ENCODE results near the gene TTC33. TPM values are rescaled to one million over a fixed set of nuclear protein-coding genes. Genes with fewer than 3 reads are reported as not detected.

TTC33 gene
- total and polyA plus RNA-seq, 2 of the 4 experiments (the other 2 are of a cell fraction) = 3.1 to 8.1 TPM

DNA sequence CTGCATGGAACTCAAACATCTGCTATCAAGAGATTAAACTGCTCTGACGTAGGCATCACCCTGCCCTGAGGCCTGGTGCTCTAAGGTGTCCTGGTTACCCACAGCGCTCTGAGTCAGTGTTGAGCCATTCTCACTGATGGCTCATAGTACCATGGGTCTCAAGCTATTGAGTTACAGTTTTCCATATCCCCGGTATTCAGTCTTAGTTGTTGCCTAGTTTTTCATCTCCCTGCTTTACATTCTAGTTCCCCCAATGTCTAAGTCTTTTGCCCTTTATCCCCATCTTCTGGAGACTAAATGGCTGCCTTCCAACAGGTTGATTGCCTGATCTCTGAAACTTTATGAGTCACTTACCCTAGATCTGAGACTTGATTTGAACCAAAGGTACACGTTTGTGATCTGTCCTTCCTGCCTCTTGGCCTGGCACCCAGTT is 237.3 kb downstream of the TTC33 start:
- Histone ChIP-seq H3K4ac (ENCODE audit: low read depth, low read length) (no peak overlapping the region), H4K8ac (ENCODE audit: low read depth in 2 of 2, low read length in 2 of 2) (no peak overlapping the region), H3K9ac (ENCODE audit: low read depth, low read length) (no peak overlapping the region), H2BK20ac (ENCODE audit: low read depth, low read length) (peak overlapping the region; percentile 31; the same call in 1 of the 2 replicates), H3K27ac (ENCODE audit: insufficient read depth, low read length) (no peak overlapping the region), H3K18ac (ENCODE audit: low read depth, low read length) (no peak overlapping the region), H3K79me1 (ENCODE audit: low read depth in 1 of 2, low read length in 2 of 2) (no peaks in the 10 kb centered on the region), H2BK120ac (ENCODE audit: low read depth, low read length) (no peak overlapping the region), H2AFZ (replicated peaks; ENCODE audit: low read length, poor library complexity) (no peak overlapping the region), H3K56ac (ENCODE audit: extremely low read depth, insufficient read depth, low read length) (no peak overlapping the region), H3K4me3 (ENCODE audit: insufficient read depth, low read depth, low read length) (no peak overlapping the region), H2AK5ac (ENCODE audit: low read depth, low read length) (peak overlapping the region; percentile 35; the same call in 1 of the 2 replicates), H3K14ac (replicated peaks; ENCODE audit: low read depth, low read length) (0 out of 2 replicates have a peak overlapping the region, but pooled peaks have one; percentile 7), H4K91ac (ENCODE audit: insufficient read depth, low read depth, low read length) (no peak overlapping the region), H3K23ac (ENCODE audit: low read depth, low read length) (no peak overlapping the region), H4K5ac (ENCODE audit: low read depth, low read length) (no peak overlapping the region), H3K4me1 (ENCODE audit: control insufficient read depth, insufficient read depth, low read length) (no peaks in the 10 kb centered on the region; the same call in 1 of the 2 replicates), H2AK9ac (replicated peaks; ENCODE audit: low read depth, low read length, poor library complexity) (no peak overlapping the region), H2BK15ac (ENCODE audit: low read depth, low read length) (no peak overlapping the region), H3K36me3 (ENCODE audit: control insufficient read depth, insufficient read depth, low read length) (no peaks in the 10 kb centered on the region), H3K4me2 (ENCODE audit: low read depth, low read length) (no peak overlapping the region), H3K9me3 (ENCODE audit: control insufficient read depth, insufficient read depth, low read length) (no peaks in the 10 kb centered on the region), H3K27me3 (ENCODE audit: control insufficient read depth, insufficient read depth, low read length) (no peaks in the 10 kb centered on the region), H3K9me1 (ENCODE audit: insufficient read depth, low read length) (peaks cover 2% of the 10 kb centered on the region; the same call in 1 of the 2 replicates), H4K20me1 (ENCODE audit: insufficient read depth, low read length) (no peaks in the 10 kb centered on the region), H2BK5ac (ENCODE audit: low read depth, low read length, poor library complexity, severe bottlenecking) (no peak overlapping the region)
- POLR2A ChIA-PET (ENCODE audit: unreplicated experiment) = no interaction called here
- TF ChIP-seq SMC3 (IDR thresholded peaks at IDR 0.05; ENCODE audit: low read depth, low read length) (no peak), CEBPB (IDR thresholded peaks at IDR 0.05; ENCODE audit: low read depth, low read length) (no peak)
- BruUV-seq (replicated peaks) = no TSS peak
- intact Hi-C loops (cut with micrococcal nuclease) = no loop called here
- DNase-seq (peak; percentile 76), ATAC-seq (ENCODE audit: low read depth) (peak; percentile 62; the same call in 1 of the 2 replicates)
- dilution Hi-C loops (cut with HindIII; ENCODE audit: low sequenced_read_pairs, unreplicated experiment) = no loop called here
- WGBS, 2 experiments (ENCODE audit: extremely low coverage in 2 of 2, insufficient read length in 1 of 2) = 68% methylated on average over 3 of the region's 4 CpGs; no CpG with 5 or more reads in 1 of the 2 experiments
- CTCF ChIA-PET = interaction anchor here (1.0 kb wide), 1 partner anchor 34 kb away, joined by 3 read pairs; no protein-coding TSS in a partner anchor
- in situ Hi-C loops (cut with MboI; ENCODE audit: low sequenced_read_pairs) = no loop called here

Data from IMR-90 (cell line).